Karpas-422 (cell line): ENCODE data around the gene TMTC1. TPM values are rescaled to one million over a fixed set of nuclear protein-coding genes. Genes with fewer than 3 reads are reported as not detected.
"Not testable (repeated sequence)": the region's sequence is repeated elsewhere in the genome, so short reads cannot be mapped to it uniquely, and the experiment has no call there.

ENCODE experiments used
- DNase-seq: peaks from one replicate; pipeline ENCODE4 v3.0.0-alpha.2; 2015
- H2AFZ ChIP-seq: fragments of 200-600 bp; sonication (generic); 2 replicates; pipeline ENCODE4 v1.6.1; 2014; ENCODE audit warnings: antibody characterized with exemption, low read length, mixed read lengths
- H3K27ac ChIP-seq: fragments of 200-600 bp; sonication (generic); 2 replicates; pipeline ENCODE4 v1.5.1; 2014; ENCODE audit warnings: mild to moderate bottlenecking, low read length, moderate library complexity
- H3K27me3 ChIP-seq: fragments of 200-600 bp; sonication (generic); 2 replicates; pipeline ENCODE4 v1.6.1; 2014; ENCODE audit warnings: low read length, mixed read lengths
- H3K36me3 ChIP-seq: fragments of 200-600 bp; sonication (generic); 2 replicates; pipeline ENCODE4 v1.6.1; 2014; ENCODE audit warnings: low read length, mixed read lengths; ENCODE audit not compliant: insufficient read depth
- H3K4me1 ChIP-seq: fragments of 200-600 bp; sonication (generic); 2 replicates; pipeline ENCODE4 v1.6.1; 2014; ENCODE audit warnings: mild to moderate bottlenecking, low read length, mixed read lengths
- H3K4me2 ChIP-seq: fragments of 200-600 bp; sonication (generic); 2 replicates; pipeline ENCODE4 v1.6.1; 2014; ENCODE audit warnings: low read length, low read depth, mild to moderate bottlenecking; ENCODE audit not compliant: poor library complexity, severe bottlenecking
- H3K4me3 ChIP-seq: fragments of 200-600 bp; sonication (generic); 2 replicates; pipeline ENCODE4 v1.5.1; 2014; ENCODE audit warnings: mild to moderate bottlenecking, antibody characterized with exemption, low read length, mixed read lengths
- H3K79me2 ChIP-seq: fragments of 200-600 bp; sonication (generic); 2 replicates; pipeline ENCODE4 v1.6.1; 2014; ENCODE audit warnings: mild to moderate bottlenecking, low read length, mixed read lengths
- H3K9ac ChIP-seq: fragments of 200-600 bp; sonication (generic); 2 replicates; pipeline ENCODE4 v1.6.0; 2014; ENCODE audit warnings: low read length
- H3K9me2 ChIP-seq: fragments of 200-600 bp; sonication (generic), shearing (Covaris generic); replicated peaks from 2 replicates; pipeline ENCODE4 v1.6.0; 2014; ENCODE audit warnings: mild to moderate bottlenecking, low read length, moderate library complexity; ENCODE audit not compliant: insufficient read depth
- H3K9me3 ChIP-seq: fragments of 300-700, 200-600 bp; sonication (generic); 2 replicates; pipeline ENCODE4 v1.6.1; 2014; ENCODE audit warnings: low read length, mixed read lengths
- H4K20me1 ChIP-seq: fragments of 200-600 bp; sonication (generic); 2 replicates; pipeline ENCODE4 v1.6.1; 2014; ENCODE audit warnings: mild to moderate bottlenecking, antibody characterized with exemption, low read length, low read depth; ENCODE audit not compliant: insufficient read depth
- total RNA-seq: library from RNA; depleted of rRNA; stranded (reverse); fragments of >200 nt; shearing (Covaris generic); gene quantifications from 2 replicates; pipeline ENCODE4 v1.2.3, GENCODE V29; 2014; ENCODE audit warnings: low replicate concordance; rRNA removed

TMTC1 gene
- not detected in 2 replicates for total RNA-seq

DNA sequence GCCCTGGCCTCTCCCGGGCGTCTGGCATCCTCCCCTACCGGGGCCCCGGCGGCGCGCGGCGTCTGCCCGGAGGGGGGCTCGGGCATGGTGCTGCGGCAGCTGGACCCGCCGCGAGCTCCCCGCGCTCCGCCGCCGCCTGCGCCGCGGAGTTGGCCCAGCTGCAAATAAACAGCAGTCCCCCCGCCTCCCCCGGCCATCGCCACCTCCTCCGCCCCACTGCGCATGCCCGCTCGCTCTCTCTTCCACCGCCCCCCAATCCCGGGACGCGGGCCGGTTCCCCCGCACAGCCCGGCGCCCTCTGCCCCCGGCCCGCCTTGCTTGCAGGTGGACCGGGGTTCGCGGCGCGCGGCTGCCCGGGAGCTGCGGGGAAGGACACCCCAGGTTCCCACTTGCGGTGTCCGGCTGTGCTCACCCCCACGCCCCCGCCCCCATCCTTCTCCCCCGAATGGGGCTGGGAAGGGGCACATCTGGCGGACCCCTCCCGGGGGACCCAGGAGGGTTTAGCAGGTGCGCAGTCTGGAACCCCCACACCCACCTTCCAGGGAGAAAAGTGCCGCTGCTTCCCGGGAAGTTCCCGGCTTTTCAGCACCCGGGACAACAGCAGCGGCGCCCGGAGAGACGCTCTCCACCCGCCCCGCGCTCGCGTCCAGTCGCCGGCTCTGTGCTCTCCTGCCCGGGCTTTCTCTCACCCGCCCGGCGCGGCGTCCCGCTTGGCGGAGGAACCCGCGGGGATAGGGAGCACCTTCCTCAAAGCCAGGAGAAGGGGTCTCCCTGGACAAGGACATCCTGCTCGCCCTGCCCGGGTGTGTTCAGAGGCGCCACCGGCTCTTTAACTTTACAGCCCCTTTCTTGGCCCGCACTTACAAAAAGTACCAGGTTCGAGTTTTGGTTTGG is at the start of gene TMTC1:
TMTC1 (minus strand) TSS at position 170 of the 894 bp plus-strand sequence. CDS start 191 bp downstream, outside the sequence.
- Histone ChIP-seq H4K20me1 (no peaks in the 10 kb centered on the region), H3K4me2 (no peak within 1 kb of the TSS), H3K27me3 (no peaks in the 10 kb centered on the region), H3K27ac (no peak within 1 kb of the TSS), H3K4me1 (no peaks in the 10 kb centered on the region), H3K9me3 (no peaks in the 10 kb centered on the region), H3K9ac (no peak within 1 kb of the TSS), H3K79me2 (no peaks in the 10 kb centered on the region), H2AFZ (no peak within 1 kb of the TSS), H3K9me2 (no peaks in the 10 kb centered on the region), H3K36me3 (no peaks in the 10 kb centered on the region), H3K4me3 (no peak within 1 kb of the TSS)
- no peak for DNase-seq

DNA sequence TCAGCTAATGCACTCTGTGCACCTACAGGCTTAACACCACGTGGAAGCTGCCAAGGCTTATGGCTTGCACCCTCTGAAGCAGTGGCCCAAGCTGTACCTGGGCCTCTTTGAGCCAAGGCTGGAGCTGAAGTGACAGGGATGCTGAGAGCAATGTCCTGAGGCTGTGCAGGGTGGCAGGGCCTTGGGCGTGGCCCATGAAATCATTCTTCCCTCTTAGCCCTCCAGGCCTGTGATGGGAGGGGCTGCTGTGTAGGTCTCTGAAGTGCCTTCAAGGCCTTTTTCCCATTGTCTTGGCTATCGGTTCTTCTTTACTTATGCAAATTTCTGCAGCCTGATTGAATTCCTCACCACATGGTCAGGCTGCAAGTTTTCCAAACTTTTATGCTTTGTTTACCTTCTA is 47.4 kb upstream of the TMTC1 start:
- H2AFZ ChIP-seq, result no peak overlapping the region
- no peaks in the 10 kb centered on the region for H3K9me2 ChIP-seq
- no peaks in the 10 kb centered on the region for H3K4me1 ChIP-seq
- H3K27me3 ChIP-seq, result no peaks in the 10 kb centered on the region
- peaks cover 3% of the 10 kb centered on the region; the same call in 1 of the 2 replicates for H3K9me3 ChIP-seq
- no peak overlapping the region for H3K9ac ChIP-seq
- no peak for DNase-seq
- H4K20me1 ChIP-seq, result no peaks in the 10 kb centered on the region
- H3K4me3 ChIP-seq, result no peak overlapping the region
- no peaks in the 10 kb centered on the region for H3K36me3 ChIP-seq
- H3K27ac ChIP-seq, result no peak overlapping the region
- no peaks in the 10 kb centered on the region for H3K79me2 ChIP-seq
- H3K4me2 ChIP-seq, result no peak overlapping the region

DNA sequence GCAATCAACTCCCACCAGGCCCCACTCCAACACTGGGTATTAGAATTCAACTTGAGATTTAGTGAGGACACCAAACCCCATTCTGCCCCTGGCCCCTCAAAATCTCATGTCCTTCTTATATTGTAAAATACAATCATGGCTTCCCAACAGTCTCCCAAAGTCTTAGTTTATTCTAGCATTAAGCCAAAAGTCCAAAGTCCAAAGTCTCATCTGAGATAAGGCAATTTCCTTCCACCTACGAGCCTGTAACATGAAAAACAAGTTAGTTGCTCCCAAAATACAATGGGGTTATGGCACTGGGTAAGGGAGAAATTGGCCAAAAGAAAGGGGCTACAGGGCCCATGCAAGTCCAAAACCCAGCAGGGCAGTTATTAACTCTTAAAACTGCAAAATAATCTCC is 46.6 kb upstream of the TMTC1 start:
- Histone ChIP-seq H3K4me1 (no peaks in the 10 kb centered on the region), H3K27me3 (no peaks in the 10 kb centered on the region), H3K27ac (no peak overlapping the region), H3K79me2 (no peaks in the 10 kb centered on the region), H3K4me3 (no peak overlapping the region), H3K9me3 (peaks cover 3% of the 10 kb centered on the region; the same call in 1 of the 2 replicates), H3K9me2 (no peaks in the 10 kb centered on the region), H3K4me2 (no peak overlapping the region), H3K36me3 (no peaks in the 10 kb centered on the region), H2AFZ (no peak overlapping the region), H4K20me1 (no peaks in the 10 kb centered on the region), H3K9ac (no peak overlapping the region)
- no peak for DNase-seq

DNA sequence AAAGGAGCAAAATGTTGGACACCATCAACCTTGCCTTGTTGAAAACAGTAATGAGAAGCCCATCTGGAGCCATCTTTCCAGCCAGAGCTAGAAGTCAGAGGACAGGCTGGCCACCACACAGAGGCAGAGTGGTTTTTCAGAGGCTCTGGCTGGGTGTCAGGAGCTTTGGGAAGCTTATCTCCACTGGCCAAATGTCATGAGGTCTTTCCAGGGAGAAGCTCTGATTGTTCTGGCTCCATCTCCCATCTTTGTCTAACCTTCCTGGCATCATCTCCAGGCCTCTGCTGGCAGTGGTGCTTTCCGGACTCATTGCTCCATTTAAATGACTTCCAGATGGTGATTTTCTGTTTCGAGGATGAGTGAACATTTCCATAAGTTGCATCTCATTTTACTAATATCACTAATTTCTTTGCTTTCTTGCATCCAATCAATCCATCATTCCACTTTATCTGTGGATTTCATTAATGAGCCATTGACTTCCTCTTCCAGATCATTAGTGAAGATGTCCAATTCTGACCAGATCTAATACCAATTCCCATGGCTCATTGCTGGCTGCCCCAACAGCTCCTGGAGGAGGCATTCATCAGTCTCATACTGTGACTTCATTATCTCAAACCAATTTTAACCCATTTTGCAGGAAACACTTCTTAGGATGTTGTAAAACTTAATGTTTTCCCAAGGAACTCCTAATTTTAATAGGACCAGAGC is 35.3 kb upstream of the TMTC1 start:
- Histone ChIP-seq H4K20me1 (no peaks in the 10 kb centered on the region), H3K4me2 (no peak overlapping the region), H3K27me3 (no peaks in the 10 kb centered on the region), H3K27ac (no peak overlapping the region), H3K4me3 (no peak overlapping the region), H3K36me3 (no peaks in the 10 kb centered on the region), H3K9me2 (no peaks in the 10 kb centered on the region), H3K4me1 (no peaks in the 10 kb centered on the region), H3K9ac (no peak overlapping the region), H3K9me3 (no peaks in the 10 kb centered on the region), H3K79me2 (no peaks in the 10 kb centered on the region), H2AFZ (no peak overlapping the region)
- DNase-seq, result no peak

DNA sequence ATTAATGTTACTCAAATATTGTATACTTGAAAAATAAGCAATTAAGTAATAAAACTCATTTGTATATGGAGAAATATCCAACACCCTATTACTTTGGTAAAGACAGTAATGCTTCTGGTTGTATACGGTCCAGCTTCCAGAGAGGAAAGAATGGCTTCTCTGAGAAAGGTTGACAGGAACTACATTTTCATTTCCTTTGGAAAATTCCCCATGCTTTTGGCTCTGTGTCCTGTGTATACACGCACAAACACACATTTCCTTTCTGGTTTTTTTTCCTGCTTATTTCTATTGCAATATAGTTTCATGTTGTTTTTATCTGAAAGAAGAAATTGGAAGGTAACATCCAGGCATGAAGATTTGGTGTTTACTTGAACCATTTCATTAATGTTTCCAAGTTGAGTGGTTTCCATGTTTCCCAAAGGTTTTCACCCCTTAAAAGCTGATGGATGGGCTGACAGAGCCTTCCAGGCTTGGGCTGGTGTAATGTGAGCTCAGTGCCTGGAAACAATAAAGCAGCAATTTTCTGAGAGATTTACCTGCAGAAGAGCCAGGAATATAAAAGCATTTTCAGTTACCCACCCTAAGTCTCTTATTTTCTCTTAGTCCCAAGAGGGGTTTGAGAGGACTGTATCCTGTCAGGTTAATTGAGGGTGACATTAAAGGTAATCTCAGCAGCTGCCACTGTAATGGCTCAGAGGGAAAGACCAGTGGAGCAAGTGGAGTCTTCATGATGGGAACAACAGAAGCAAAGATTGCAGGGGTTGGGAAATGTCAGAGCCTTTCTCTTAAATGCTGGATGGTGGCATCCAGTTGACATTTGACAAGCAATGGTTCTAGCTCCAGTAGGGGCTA is 33.4 kb upstream of the TMTC1 start:
- Histone ChIP-seq H3K4me1 (no peaks in the 10 kb centered on the region), H3K36me3 (no peaks in the 10 kb centered on the region), H2AFZ (no peak overlapping the region), H4K20me1 (no peaks in the 10 kb centered on the region), H3K27me3 (no peaks in the 10 kb centered on the region), H3K79me2 (no peaks in the 10 kb centered on the region), H3K9ac (no peak overlapping the region), H3K9me3 (no peaks in the 10 kb centered on the region), H3K4me3 (no peak overlapping the region), H3K27ac (no peak overlapping the region), H3K9me2 (no peaks in the 10 kb centered on the region), H3K4me2 (no peak overlapping the region)
- no peak for DNase-seq

DNA sequence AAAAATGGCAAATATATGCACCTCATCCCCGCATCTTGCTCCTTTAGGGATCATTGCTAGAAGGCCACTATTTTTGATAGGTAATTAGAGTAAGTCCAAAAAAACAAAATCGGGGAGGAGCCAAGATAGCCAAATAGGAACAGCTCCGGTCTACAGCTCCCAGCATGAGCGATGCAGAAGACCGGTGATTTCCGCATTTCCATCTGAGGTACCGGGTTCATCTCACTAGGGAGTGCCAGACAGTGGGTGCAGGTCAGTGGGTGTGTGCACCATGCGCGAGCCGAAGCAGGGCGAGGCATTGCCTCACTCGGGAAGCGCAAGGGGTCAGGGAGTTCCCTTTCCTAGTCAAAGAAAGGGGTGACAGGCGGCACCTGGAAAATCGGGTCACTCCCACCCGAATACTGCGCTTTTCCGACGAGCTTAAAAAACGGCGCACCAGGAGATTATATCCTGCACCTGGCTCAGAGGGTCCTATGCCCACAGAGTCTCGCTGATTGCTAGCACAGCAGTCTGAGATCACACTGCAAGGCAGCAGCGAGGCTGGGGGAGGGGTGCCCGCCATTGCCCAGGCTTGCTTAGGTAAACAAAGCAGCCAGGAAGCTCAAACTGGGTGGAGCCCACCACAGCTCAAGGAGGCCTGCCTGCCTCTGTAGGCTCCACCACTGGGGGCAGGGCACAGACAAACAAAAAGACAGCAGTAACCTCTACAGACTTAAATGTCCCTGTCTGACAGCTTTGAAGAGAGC is 26.0 kb upstream of the TMTC1 start:
- not testable (repeated sequence) for H3K9me3 ChIP-seq, H3K4me2 ChIP-seq

DNA sequence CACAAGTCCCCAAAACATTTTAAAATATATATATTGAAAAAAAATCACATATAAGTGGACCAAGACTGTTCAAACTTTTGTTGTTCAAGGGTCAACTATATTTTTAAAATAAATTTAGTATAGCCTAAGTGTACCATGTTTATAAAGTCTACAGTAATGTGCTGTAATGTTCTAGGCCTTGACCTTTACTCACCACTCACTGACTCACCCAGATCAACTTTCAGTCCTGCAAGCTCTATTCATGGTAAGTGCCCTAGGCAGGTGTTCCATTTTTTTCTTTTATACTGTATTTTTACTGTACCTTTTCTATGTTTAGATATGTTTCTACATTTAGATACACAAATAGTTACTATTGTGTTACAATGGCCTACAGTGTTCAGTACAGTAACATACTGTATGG is 23.4 kb upstream of the TMTC1 start:
- Histone ChIP-seq H2AFZ (no peak overlapping the region), H3K79me2 (no peaks in the 10 kb centered on the region), H3K4me3 (no peak overlapping the region), H3K36me3 (no peaks in the 10 kb centered on the region), H4K20me1 (no peaks in the 10 kb centered on the region), H3K4me2 (no peak overlapping the region), H3K9ac (no peak overlapping the region), H3K4me1 (no peaks in the 10 kb centered on the region), H3K9me3 (peaks cover 5% of the 10 kb centered on the region; the same call in 1 of the 2 replicates), H3K9me2 (no peaks in the 10 kb centered on the region), H3K27ac (no peak overlapping the region), H3K27me3 (no peaks in the 10 kb centered on the region)
- no peak for DNase-seq

More for the DNA sequence above, 26.0 kb upstream of the TMTC1 start:
- not testable (repeated sequence) for H3K9me2 ChIP-seq, H4K20me1 ChIP-seq, DNase-seq, H3K4me3 ChIP-seq, H3K4me1 ChIP-seq, H3K9ac ChIP-seq, H3K27me3 ChIP-seq, H3K36me3 ChIP-seq, H3K79me2 ChIP-seq, H2AFZ ChIP-seq, H3K27ac ChIP-seq
